OCI-LY3 (cell line): Measurements from ENCODE around the gene C9orf153.

Experiments used
- H2AFZ ChIP-seq: fragments of 200-600, 300-600 bp; shearing (Covaris generic); 2 replicates; pipeline ENCODE4 v1.6.0; 2014; ENCODE audit warnings: antibody characterized with exemption, low read depth, low read length
- H3K27ac ChIP-seq: fragments of 200-600, 300-600 bp; sonication (generic); 2 replicates; pipeline ENCODE4 v1.5.1; 2014; ENCODE audit warnings: mild to moderate bottlenecking, low read length, moderate library complexity, mixed read lengths
- H3K27me3 ChIP-seq: fragments of 200-600, 300-600 bp; sonication (generic); 2 replicates; pipeline ENCODE4 v1.6.1; 2014; ENCODE audit warnings: low read depth, low read length, mixed read lengths
- H3K36me3 ChIP-seq: fragments of 200-600, 300-600 bp; sonication (generic); replicated peaks from 2 replicates; pipeline ENCODE3; 2014; ENCODE audit warnings: low read depth, low read length, mixed read lengths
- H3K4me1 ChIP-seq: fragments of 300-600, 200-600 bp; sonication (generic); 2 replicates; pipeline ENCODE4 v1.6.1; 2014; ENCODE audit warnings: low read length, mixed read lengths
- H3K4me2 ChIP-seq: fragments of 200-600, 300-600 bp; sonication (generic); 2 replicates; pipeline ENCODE4 v1.6.1; 2014; ENCODE audit warnings: low read length, mixed read lengths
- H3K4me3 ChIP-seq: fragments of 300-600, 200-600 bp; sonication (generic); 2 replicates; pipeline ENCODE4 v1.5.1; 2014; ENCODE audit warnings: antibody characterized with exemption, mild to moderate bottlenecking, low read length, moderate library complexity
- H3K79me2 ChIP-seq: fragments of 300-600, 200-600 bp; shearing (Covaris generic); 2 replicates; pipeline ENCODE4 v1.6.1; 2014; ENCODE audit warnings: mild to moderate bottlenecking, low read length, mixed read lengths
- H3K9ac ChIP-seq: fragments of 300-600, 200-600 bp; shearing (Covaris generic); 2 replicates; pipeline ENCODE4 v1.6.0; 2014; ENCODE audit warnings: mild to moderate bottlenecking, low read length, moderate library complexity
- H3K9me3 ChIP-seq: fragments of 200-600, 300-600 bp; shearing (Covaris generic); 2 replicates; pipeline ENCODE4 v1.6.1; 2014; ENCODE audit warnings: low read length, mixed read lengths; ENCODE audit not compliant: insufficient read depth
- H4K20me1 ChIP-seq: fragments of 200-600, 300-600 bp; sonication (generic); 2 replicates; pipeline ENCODE4 v1.6.1; 2016; ENCODE audit warnings: low read length, mixed read lengths; ENCODE audit not compliant: insufficient read depth
- EZH2phosphoT487 ChIP-seq: fragments of 200-600 bp; shearing (Covaris generic); IDR thresholded peaks from 2 replicates; pipeline ENCODE4 v1.6.1; 2018; ENCODE audit warnings: antibody characterized with exemption, mixed run types, low read depth
- TF ChIP-seq, protein P1 (sequence below): fragments of 200-600, 300-600 bp; sonication (generic); IDR thresholded peaks from 2 replicates; pipeline ENCODE4 v1.5.1; 2014; ENCODE audit warnings: antibody characterized with exemption, low read length, low read depth

The C9orf153 gene

DNA sequence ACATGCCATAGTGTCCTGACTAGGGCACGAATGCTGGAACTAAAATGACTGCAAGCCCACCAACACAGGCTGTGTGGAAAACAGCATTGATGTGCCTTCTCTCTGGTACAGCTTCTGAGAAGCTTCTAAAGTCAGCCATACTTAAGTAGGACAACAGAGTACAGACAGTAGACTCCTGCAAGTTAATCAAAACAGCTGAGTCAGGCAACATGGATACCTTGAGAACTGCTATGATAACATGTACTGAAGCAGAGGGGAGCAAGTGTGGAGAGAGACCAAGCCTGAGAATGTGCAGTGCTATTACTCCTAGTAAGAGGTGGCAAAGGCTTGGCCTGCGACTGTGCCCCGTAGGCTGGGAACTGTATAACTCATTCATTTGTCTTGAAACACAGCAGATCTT lies 20.4 kb upstream of the C9orf153 start:
- Histone ChIP-seq H3K27ac (no peak overlapping the region), H3K79me2 (peaks cover 68% of the 10 kb centered on the region), H3K9me3 (no peaks in the 10 kb centered on the region), H3K4me1 (peaks cover 25% of the 10 kb centered on the region), H3K27me3 (no peaks in the 10 kb centered on the region), H2AFZ (no peak overlapping the region), H4K20me1 (peaks cover 36% of the 10 kb centered on the region), H3K9ac (no peak overlapping the region), H3K4me3 (no peak overlapping the region), H3K36me3 (peaks cover 18% of the 10 kb centered on the region), H3K4me2 (no peak overlapping the region)
- TF ChIP-seq, protein P1, sequence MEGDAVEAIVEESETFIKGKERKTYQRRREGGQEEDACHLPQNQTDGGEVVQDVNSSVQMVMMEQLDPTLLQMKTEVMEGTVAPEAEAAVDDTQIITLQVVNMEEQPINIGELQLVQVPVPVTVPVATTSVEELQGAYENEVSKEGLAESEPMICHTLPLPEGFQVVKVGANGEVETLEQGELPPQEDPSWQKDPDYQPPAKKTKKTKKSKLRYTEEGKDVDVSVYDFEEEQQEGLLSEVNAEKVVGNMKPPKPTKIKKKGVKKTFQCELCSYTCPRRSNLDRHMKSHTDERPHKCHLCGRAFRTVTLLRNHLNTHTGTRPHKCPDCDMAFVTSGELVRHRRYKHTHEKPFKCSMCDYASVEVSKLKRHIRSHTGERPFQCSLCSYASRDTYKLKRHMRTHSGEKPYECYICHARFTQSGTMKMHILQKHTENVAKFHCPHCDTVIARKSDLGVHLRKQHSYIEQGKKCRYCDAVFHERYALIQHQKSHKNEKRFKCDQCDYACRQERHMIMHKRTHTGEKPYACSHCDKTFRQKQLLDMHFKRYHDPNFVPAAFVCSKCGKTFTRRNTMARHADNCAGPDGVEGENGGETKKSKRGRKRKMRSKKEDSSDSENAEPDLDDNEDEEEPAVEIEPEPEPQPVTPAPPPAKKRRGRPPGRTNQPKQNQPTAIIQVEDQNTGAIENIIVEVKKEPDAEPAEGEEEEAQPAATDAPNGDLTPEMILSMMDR, result no peak
- TF ChIP-seq EZH2phosphoT487, result no peak

DNA sequence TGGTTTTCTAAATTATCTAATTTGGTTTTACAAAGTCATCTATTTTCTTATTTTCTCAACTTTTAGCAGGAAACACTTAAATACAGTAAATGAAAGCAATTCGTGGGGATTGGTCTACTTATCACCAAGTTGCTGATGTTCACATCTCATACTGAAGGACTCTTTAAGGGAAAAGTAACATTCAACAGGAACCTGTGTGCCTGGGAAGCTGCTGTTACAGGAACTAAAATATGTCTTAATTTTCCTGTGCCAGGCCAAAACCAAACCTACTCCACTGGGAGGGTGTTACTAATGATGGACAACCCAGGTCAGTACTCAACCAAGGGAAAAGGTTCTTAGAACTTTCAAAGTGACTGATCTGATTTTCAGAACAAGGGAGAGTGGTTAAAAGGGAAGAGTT lies 17.6 kb upstream of the C9orf153 start:
- Histone ChIP-seq H3K27me3 (no peaks in the 10 kb centered on the region), H3K4me1 (peaks cover 7% of the 10 kb centered on the region), H3K27ac (no peak overlapping the region), H3K79me2 (peaks cover 77% of the 10 kb centered on the region), H3K36me3 (peaks cover 36% of the 10 kb centered on the region), H3K9ac (no peak overlapping the region), H2AFZ (no peak overlapping the region), H4K20me1 (peaks cover 42% of the 10 kb centered on the region), H3K4me3 (no peak overlapping the region), H3K9me3 (no peaks in the 10 kb centered on the region), H3K4me2 (no peak overlapping the region)
- TF ChIP-seq EZH2phosphoT487, result no peak
- TF ChIP-seq, protein P1, result no peak

DNA sequence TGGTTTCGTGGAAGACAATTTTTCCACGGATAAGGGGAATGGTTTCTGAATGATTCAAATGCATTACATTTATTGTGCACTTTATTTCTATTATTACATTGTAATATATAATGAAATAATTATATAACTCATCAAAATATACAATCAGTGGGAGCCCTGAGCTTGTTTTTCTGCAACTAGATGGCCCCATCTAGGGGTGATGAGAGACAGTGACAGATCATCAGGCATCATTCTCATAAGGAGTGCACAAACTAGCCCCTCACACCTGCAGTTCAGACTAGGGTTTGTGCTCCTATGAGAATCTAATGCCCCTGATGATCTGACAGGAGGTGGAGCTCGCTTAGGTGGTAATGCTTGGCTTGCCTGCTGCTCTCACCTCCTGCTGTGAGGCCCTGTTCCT lies 16.5 kb upstream of the C9orf153 start:
- Histone ChIP-seq H3K4me1 (peaks cover 4% of the 10 kb centered on the region), H3K27ac (no peak overlapping the region), H4K20me1 (peaks cover 42% of the 10 kb centered on the region), H3K36me3 (peaks cover 47% of the 10 kb centered on the region), H3K4me2 (no peak overlapping the region), H3K9ac (no peak overlapping the region), H3K9me3 (no peaks in the 10 kb centered on the region), H3K79me2 (peaks cover 70% of the 10 kb centered on the region), H3K27me3 (no peaks in the 10 kb centered on the region), H3K4me3 (no peak overlapping the region), H2AFZ (no peak overlapping the region)
- no peak for TF ChIP-seq EZH2phosphoT487
- TF ChIP-seq, protein P1, result no peak

DNA sequence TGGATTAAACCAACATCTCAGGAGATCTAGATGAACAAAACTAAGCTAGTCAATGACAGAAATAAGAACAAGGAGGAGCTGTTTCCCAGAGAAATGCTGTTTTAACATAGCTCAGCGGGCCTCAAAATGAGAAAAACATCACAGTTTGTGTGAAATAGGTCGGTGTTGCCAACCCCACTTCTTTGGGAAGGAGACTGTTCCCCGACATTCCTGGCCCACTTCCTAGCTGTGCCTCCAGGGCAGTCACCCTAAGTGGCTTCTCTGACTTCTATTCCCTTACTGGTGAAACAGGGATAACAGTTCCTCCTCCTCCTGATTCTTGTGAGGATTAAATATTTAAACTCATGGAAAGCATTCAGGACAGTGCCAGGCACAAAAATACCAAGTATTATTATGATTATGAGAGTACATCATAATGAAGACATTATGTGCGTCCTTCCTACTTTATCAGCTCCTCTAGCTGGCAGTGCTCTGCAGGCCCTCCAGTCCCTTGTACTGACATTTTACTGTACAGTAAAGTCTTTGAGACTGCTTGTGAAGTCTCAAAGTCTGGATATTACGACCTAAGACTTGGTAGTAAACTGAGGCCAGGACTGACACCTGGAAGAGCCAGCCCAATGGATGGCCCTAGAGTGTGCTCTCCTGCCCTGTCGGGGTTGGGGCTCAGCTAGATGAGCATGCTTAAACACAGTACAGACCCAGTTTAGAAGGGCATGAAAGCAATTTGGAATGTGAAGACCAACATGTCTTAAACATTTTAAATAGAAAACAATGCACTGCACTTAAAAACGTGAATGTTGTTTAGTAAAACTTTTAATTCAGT lies 15.6 kb upstream of the C9orf153 start:
- Histone ChIP-seq H3K4me1 (no peaks in the 10 kb centered on the region), H3K27me3 (no peaks in the 10 kb centered on the region), H3K36me3 (peaks cover 47% of the 10 kb centered on the region), H4K20me1 (peaks cover 37% of the 10 kb centered on the region), H3K9me3 (no peaks in the 10 kb centered on the region), H3K4me3 (no peak overlapping the region), H3K9ac (no peak overlapping the region), H2AFZ (no peak overlapping the region), H3K79me2 (peaks cover 61% of the 10 kb centered on the region), H3K4me2 (no peak overlapping the region), H3K27ac (no peak overlapping the region)
- TF ChIP-seq, protein P1, result no peak
- no peak for TF ChIP-seq EZH2phosphoT487
